HG02763 (cell line): ENCODE results near the gene PRDX1.
A peak's percentile ranks its signal among the peaks of the same experiment; 100 is the strongest.
"Not testable (repeated sequence)": the region's sequence is repeated elsewhere in the genome, so short reads cannot be mapped to it uniquely, and the experiment has no call there.

Experiments used
- ATAC-seq: cut with Tn5 transposase; IDR thresholded peaks from one replicate; pipeline ENCODE4 v1.9.1; 2021; ENCODE audit warnings: mild to moderate bottlenecking, moderate library complexity; ENCODE audit not compliant: unreplicated experiment

The PRDX1 gene

DNA sequence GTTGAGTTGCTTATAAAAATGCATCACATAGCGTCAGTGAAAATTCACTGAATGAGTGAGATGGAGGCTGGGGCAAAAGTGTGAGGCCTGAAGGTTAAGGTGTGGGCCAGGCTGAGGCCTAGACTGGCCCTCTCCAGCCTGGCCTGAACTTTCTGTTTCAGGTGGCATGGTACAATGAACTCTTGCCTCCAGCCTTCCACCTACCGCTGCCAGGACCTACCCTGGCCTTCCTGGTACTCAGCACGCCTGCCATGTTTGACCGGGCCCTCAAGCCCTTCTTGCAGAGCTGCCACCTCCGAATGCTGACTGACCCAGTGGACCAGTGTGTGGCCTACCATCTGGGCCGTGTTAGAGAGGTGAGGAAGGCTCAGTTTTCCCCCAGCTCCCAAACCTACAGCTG lies 14.5 kb downstream of the PRDX1 start:
- no peak for ATAC-seq

DNA sequence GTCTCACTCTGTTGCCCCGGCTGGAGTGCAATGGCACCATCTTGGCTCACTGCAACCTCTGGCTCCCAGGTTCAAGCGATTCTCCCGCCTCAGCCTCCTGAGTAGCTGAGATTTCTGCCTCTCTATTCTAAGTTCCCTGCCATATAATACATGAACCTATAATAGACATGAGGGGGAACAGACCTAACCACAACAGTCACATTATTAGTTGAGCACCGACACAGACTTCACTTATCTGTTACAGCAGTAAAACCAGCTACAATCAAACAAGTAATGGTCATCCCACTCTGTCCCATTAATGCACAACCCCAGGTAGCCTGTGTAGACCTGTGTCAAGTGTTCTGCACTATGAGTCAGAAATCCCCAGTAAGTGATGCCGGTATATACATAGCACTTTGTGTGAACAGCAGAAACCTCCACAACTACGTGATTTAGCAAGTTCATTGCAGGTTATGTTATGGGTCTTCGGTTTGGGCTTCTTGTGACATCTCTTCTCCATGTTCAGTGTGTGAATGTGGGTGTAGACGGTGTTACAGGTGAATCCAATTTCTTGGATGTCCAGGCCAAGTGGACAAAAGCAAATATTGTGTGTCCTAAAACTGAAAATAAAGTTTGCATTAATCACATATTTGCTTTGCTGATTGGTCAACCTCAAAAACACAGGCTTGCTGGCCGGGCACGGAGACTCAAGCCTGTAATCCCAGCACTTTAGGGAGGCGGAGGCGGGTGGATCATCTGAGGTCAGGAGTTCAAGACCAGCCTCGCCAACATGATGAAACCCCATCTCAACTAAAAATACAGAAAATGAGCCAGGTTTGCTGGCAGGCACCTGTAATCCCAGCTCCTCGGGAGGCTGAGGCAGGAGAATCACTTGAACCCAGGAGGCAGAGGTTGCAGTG lies 18.0 kb downstream of the PRDX1 start:
- no peak for ATAC-seq

DNA sequence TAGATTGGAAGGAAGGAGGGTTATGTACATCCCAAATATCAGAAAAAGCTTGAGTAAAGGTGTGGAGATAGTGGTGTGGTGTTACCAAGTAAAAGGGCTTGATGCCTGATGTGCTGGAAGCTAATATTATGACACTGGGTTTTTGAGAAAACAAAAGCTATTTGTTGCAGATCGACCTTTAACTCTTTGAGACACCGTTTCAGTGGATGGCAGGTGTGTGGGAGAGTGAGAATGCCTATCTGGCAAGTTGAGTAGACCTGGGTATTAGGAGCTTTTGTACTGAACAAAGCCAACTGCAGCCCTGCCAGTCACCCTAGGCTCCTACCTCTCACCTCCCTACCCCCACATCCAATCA lies 20.2 kb downstream of the PRDX1 start:
- ATAC-seq = no peak

DNA sequence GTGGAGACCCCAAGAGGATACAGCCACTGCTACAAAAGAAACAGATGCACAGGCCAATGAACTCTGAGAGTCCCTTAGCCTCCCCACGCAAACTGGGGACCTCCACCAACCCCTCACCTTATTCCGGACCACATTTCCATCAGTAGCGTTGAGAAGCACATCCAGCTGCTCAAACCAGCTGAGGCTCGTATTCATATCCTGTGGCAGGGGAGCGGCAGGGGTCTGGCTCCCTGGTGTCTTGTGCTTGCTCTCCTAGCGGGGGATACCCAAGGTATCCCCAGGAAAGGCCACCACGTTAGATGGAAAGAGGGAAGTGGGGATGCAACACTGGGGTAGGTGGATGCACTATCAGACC lies 22.3 kb downstream of the PRDX1 start:
- no peak for ATAC-seq

DNA sequence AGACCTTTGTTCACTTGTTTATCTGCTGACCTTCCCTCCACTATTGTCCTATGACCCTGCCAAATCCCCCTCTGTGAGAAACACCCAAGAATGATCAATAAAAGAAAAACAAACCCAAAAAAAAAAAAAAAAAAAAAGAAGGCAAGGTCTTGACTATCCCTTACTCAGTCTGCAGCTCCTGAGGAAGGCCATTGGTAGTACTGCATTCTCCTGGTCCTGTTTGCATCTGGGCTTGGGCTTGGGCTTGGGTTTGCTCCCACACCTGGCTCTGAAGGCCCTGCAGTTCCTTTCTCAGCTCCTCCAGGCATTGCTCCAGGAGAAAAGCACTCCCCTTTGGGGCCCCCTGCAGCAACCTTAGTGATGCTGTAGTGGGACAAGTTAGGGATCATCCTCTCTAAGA lies 23.4 kb downstream of the PRDX1 start:
- ATAC-seq = no peak

DNA sequence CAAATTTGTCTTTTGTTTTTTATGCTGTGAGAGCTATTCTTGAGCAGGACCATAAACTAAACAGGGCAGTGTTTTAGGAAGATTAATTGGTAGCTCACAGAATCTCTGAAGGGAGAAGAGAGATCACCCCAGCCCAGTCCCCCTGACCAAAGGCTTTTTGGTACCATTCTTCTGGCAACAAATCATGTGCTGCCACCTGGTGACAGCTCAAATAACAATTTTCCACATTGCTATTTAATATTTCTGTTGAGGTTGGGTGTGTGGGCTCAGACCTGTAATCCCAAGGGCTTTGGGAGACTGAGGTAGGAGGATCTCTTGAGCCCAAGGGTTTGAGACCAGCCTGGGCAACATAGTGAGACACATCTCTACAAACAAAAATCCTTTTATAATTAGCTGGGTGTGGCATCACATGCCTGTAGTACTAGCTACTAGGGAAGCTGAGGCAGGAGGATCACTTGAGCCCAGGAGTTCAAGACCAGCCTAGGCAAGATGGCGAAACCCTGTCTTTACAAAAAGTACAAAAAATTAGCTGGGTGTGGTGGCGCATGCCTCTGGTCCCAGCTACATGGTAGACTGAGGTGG lies 28.5 kb downstream of the PRDX1 start:
- ATAC-seq = no peak

DNA sequence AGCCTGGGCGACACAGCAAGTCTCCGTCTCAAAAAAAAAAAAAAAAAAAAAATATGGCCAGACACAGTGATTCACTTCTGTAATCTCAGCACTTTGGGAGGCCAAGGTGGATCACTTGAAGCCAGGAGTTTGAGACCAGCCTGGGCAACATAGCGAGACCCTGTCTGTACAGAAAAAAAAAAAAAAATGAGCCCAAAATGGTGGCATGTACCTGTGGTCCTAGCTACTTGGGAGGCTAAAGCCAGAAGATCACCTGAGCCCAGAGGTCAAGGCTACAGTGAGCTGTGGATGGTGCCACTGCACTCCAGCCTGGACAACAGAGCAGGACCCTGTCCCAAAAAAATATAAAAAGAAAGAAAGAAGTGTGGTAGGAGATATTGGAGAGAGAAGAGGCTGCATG lies 29.0 kb downstream of the PRDX1 start:
- no peak for ATAC-seq

DNA sequence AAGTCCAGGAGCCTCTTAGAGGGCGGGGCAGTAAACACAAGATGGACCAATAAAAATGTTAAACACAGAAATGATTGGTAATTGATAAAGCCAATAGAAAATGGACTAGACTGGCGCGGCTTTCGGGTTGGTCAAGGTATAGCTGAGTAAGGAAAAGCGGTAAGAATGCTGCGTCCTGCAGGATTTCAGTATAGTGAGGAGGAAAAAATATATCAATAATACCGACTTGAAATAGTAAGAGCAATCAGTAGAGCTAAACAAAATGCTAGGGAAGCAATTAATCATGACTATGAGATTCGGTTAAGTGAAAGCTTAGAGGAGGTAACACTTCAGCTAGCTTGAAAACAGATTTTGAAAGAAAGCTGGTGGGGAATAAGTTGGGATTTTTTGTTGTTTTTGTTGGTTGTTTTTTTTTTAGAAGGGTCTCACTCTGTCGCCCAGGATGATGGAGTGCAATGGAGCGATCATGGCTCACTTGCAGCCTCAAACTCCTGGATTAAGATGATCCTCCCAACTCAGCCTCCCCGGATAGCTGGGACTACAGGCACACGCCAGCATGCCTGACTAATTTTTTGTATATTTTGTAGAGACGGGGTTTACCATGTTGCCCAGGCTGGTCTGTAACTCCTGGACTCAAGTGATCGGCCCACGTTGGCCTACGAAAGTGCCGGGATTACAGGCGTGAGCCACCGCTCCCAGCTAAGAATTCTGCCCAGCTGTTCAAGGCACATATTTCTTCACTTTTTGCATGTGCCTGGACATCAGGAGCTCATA lies 30.0 kb downstream of the PRDX1 start:
- no peak for ATAC-seq

DNA sequence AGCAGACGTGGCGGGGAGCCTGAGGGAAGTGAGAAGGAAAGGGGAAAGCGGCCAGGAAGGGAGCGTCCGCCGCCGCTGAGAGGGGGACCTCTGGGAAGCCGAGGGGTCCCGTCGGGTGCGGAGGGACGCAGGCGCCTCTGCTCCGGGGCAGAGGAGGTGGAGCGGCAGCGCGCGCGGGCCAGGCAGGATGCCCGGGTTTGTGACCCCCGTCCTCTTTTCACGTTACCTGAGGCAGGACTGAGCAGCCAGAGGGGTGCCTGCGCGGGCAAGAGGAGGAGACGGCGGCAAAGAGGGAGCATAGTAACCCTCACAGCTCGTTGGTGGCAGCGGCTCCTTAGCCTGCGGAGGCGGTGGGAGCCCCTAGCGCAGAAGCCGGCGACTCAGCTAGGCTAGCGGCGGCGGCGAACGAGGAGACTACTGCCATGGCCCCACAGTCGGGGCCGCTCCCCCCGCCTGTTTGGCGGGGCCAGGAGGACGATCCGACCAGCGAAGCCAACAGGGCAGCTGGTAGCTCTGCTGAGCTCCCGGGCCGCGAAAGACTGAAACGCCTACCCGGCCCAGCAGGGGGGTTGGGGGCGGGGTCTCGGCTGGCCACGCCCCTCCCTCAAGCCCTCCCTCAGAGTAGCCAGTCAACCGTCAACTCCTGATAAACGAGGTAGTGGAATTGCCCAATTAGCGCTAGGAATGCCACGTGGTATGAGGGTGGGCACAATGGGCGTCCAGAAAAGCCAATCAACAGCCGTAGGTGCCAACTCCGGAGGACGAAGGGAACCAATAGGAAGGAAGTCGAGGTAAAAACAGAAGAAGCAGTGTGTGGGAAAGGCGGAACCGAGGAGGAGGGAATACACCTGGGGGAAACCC lies 30.8 kb downstream of the PRDX1 start, which contains the start of gene TESK2:
TESK2 (minus strand) TSS at position 538 of the 861 bp plus-strand sequence. CDS start 33,378 bp downstream, outside the sequence.
- ATAC-seq = peak; percentile 89

DNA sequence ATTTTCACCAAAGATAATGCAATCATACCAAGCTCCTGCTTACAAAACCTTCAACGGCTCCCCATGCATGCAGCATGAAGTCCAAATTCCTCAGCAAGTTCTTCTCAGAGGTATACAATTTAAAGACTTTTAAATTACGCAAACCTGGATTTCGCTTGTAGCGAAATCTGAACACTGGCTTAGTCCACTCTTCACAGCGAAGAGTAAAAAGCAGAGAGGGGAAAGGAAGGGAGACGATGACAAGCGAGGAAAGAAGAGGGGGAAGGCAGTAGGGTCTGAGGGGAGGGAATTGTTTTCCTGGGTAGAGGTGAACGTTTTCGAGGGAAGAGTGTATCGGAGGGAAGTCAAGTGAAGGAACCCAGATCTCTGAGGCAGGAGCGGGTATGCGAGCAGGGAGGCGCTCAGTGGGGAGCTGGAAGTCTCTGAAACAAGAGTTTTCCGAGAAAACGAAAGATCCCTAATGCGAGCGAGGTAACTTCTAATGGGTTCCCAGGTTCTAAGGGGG lies 31.5 kb downstream of the PRDX1 start:
- no peak for ATAC-seq

DNA sequence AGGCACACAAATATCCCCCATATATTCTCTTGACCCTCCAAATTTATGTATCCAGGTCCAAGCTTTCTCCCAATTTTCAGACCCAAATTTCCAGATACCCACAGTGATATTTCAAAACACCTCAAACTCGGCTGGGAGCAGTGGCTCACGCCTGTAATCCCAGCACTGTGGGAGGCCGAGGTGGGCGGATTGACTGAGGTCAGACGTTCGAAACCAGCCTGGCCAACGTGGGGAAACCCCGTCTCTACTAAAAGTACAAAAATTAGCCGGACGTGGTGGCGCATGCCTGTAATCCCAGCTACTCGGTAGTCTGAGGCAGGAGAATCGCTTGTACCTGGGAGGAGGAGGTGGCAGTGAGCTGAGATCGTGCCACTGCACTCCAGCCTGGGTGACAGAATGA lies 32.3 kb downstream of the PRDX1 start:
- ATAC-seq = not testable (repeated sequence)

DNA sequence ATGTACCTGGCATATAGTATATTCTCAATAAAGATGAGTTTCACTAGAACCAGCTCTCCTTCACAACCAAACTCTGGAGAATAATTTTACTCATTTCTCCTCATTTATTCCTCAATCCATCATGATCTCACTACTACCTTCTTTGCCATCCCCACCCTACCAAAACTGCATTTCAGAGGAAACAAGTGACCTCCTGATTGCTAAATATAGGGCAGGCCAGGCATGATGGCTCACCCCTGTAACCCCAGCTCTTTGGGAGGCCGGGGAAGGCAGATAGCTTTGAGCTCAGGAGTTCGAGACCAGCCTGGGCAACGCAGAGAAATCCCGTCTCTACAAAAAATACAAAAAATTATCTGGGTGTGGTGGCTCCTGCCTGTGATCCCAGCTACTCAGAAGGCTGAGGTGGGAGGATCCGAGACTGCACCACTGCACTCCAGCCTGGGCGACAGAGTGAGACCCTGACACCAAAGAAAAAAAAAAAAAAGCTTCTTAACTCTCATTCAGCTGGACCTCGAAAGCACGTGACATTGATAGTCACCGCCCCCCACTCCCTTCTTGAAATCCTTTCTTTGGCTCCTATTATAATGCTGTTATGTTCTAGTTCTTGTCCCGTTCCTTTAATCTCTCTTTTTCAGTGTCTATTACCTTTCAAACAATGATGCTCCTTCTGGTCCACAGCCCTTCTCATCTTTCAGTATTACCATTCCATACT lies 32.9 kb downstream of the PRDX1 start:
- ATAC-seq = no peak

DNA sequence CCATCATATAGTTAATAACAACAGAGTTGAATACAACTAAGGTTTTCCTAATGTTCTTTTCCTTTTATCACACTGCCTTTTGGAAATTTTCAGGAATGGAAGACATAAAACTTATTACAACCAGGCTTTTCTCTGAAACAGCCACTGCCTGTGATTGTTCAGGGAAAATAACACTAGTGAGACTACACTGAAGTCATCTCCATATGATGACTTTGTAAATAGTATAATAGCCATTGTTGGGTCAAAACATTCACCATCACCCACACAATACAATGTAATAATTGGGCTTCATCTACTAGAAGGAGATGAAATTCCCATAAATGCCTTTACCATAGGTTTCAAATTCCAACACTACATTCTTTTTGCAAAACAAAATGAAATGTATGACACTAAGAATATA lies 35.7 kb downstream of the PRDX1 start:
- no peak for ATAC-seq

DNA sequence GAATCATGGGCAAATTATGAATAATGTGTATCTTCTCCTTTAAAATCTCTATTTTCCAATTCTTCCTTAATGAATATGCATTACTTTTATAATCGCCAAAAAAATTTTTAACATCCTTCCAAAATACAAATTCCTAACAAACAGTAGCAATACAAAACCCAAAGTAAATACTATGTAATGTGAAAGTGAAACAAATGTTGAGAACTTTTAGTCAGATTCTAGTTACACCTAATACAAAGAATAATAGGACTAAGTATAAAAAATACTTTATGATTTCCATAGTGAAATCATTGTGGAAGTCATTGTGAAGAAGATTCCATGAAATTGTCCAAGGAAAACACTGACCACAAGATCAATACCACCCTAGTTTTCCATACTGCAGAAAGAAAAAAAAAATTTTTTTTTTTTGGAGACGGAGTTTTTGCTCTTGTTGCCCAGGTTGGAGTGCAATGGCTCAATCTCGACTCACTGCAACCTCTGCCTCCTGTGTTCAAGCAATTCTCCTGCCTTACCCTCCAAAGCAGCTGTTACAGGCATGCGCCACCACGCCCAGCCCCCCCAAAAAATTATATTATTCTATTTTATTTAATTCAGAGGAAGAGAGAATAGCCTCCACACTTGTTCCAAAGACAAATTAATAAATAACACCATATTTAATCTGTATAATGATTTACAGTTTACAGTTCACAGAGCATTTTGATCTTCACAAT lies 42.5 kb downstream of the PRDX1 start:
- ATAC-seq = no peak

DNA sequence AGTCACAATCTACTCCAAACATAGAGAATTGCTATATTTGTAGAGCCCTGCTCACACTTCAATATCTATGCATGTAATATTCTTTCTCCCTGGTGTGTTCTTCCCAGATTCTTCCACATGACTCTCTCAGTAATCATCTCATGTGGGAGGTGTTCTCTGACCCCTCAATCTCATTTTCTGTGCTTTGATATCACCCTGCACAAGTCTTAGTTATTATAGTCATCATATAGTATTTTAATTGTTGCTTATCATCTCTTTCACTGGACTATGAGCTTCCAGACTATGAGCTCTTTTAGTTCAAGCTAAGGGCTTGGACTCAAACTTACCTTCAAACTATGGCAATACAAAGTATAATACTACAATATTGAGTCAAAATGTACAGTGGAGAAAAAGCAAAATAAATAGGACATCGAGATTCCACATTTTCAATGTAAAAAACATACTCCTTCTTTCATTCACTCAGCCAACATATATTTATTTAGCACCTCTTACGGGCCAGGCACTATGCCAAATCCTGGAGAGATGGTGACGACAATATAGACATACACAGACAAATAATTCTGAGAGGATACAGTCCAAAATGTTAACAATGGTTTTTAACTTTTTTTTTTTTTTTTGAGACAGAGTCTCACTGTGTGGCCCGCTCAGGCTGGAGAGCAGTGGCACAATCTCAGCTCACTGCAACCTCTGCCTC lies 43.4 kb downstream of the PRDX1 start:
- ATAC-seq = no peak

DNA sequence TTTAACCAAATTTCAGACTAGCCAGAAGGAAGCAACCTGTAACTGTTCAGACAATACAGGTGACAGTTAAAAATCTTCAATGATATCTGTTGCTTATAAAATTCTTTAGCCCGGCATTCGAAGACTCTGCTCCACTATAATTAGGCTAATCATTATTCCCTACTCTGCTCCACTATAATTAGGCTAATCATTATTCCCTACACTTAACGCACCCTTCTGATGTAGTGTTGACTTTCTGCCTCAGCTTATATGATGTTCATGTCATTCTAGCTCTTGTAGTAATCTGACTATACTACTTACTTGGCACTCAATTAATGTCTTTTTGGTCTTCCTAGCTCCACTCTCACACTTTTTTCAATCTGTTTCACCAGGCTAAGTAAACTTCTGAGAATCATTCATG lies 44.0 kb downstream of the PRDX1 start:
- ATAC-seq = no peak

DNA sequence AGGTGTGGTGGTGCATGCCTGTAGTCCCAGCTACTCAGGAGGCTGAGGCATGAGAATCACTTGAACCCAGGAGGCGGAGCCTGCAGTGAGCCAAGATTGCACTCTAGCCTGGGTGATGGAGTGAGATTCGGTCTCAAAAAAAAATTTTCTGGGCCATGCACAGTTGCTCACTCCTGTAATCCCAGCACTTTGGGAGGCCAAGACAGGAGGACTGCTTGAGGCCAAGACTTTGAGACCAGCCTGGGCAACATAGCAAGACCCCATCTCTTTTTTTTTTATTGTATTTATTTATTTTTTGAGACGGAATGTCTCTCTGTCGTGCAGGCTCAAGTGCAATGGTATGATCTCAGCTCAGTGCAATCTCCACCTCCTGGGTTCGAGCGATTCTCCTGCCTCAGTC lies 47.5 kb downstream of the PRDX1 start:
- not testable (repeated sequence) for ATAC-seq

DNA sequence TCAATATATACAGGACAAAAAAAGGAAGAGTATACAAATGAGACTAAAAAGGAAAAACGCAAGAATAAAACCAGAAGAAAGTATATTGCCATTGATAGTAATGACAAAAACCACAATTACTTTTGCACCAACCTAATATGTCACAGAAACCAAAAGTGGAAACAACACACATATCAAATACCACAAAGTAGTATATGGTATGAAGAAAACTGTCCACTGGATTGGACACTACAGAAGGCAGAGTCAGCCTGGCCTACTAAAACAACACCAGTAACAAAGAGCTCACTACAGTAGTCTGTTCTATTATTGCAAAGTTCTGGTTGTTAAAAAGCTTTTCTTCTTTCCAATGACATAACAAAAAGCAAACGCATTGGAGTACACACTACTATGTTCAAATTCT lies 48.4 kb downstream of the PRDX1 start:
- no peak for ATAC-seq

DNA sequence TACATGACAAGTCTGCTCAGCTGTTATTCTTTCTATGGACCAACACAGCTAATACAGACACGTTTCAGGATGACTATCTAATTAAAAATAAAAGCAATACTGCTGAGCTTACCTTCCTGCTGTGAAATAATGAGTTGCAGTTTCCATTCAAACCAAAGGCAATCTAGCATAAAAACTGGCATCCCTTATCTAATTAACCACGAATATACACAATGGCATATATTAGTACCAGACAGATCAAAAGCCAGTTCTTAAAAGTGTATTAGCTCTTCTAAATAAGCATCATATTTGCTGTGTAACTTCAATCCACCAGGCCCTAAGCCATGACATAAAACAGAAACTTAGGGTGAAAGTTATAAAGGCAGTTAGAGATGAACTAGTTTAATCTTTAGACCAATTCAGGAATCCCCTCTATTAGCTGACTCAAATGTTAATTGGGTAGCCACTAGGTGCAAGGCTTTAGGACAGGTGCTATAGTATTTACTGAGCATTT lies 51.3 kb downstream of the PRDX1 start:
- no peak for ATAC-seq
